Measurements from ENCODE around the gene ATAD3B. TPM values are rescaled to one million over a fixed set of nuclear protein-coding genes. Genes with fewer than 3 reads are reported as not detected.
A peak's percentile ranks its signal among the peaks of the same experiment; 100 is the strongest.

Gene ATAD3B
- total and polyA plus RNA-seq, 2 of the 13 experiments (the other 11 are each of a cell fraction or from before 2014, with no cell fraction given), result 9.6 to 31.1 TPM

DNA sequence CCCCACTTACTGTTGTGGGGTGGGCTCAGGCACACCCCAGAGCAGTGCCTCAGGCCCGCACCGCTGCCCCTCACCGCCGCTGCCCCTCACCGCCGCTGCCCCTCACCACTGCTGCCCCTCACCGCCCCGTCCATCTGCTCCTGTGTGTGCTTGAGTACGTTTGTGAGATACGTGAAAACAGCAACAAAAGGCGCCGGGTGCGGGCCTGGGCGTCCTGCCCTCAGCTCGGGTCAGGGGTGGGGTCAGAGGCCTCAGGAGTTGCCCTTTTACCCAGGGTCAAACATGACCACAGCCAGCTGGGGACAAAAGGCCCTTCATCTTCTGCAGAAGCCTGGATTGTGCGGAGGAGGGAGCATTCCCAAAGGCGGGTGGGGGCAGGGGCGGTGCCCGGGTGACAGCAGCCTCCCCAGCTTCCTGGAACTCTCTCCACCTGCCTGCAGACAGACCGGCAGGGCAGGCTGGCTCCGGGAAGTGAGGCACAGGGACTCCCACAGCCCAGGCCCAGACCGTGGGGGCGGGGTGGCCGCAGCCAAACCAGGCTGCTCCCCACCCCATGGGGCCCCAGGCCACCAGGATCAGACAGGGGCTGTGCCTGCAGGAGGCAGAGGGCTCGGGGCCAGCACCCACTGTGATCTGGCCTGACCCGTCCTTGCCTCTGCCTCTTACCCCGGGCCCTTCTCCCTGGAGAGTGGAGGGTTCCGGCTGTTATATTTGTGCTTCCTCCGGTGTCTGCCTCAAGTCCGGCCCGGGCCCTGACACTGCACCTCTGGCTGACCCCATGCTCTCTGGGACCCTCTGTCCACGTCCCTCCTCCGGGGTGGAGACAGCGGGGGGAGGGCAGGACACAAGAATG, 38.4 kb upstream of the ATAD3B start (continued):
- TF ChIP-seq, protein P1, sequence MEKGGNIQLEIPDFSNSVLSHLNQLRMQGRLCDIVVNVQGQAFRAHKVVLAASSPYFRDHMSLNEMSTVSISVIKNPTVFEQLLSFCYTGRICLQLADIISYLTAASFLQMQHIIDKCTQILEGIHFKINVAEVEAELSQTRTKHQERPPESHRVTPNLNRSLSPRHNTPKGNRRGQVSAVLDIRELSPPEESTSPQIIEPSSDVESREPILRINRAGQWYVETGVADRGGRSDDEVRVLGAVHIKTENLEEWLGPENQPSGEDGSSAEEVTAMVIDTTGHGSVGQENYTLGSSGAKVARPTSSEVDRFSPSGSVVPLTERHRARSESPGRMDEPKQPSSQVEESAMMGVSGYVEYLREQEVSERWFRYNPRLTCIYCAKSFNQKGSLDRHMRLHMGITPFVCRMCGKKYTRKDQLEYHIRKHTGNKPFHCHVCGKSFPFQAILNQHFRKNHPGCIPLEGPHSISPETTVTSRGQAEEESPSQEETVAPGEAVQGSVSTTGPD (CRISPR knock-in tag; IDR thresholded peaks at IDR 0.05), result peak; percentile 30; the same call in 1 of the 2 replicates
- TF ChIP-seq ZNF790 (CRISPR knock-in tag; IDR thresholded peaks at IDR 0.05; ENCODE audit: borderline replicate concordance) (0 out of 2 replicates have a peak, but pooled peaks have one; percentile 79), ZC3H4 (CRISPR knock-in tag; IDR thresholded peaks at IDR 0.05; ENCODE audit: borderline replicate concordance) (peak; percentile 73), DR1 (CRISPR knock-in tag; IDR thresholded peaks at IDR 0.05) (no peak; the same call in 1 of the 2 replicates), PAWR (CRISPR knock-in tag; IDR thresholded peaks at IDR 0.05; ENCODE audit: borderline replicate concordance) (0 out of 2 replicates have a peak, but pooled peaks have one; percentile 64), ZNF749 (CRISPR knock-in tag; IDR thresholded peaks at IDR 0.05; ENCODE audit: borderline replicate concordance) (peak; percentile 40; the same call in 1 of the 2 replicates), TAF1 (CRISPR knock-in tag; IDR thresholded peaks at IDR 0.05) (peak; percentile 90), ZNF7 (CRISPR knock-in tag; IDR thresholded peaks at IDR 0.05) (no peak), ZNF33A (CRISPR knock-in tag; IDR thresholded peaks at IDR 0.05; ENCODE audit: borderline replicate concordance) (no peak), ZNF282 (IDR thresholded peaks at IDR 0.05; ENCODE audit: partially characterized antibody) (no peak), ERF (CRISPR knock-in tag; IDR thresholded peaks at IDR 0.05) (peak; percentile 93), ATM (IDR thresholded peaks at IDR 0.05; ENCODE audit: borderline replicate concordance) (no peak), XRCC5 (optimal IDR thresholded peaks at IDR 0.05; ENCODE audit: low read length) (peak; percentile 87), KMT2A (CRISPR knock-in tag; IDR thresholded peaks at IDR 0.05) (peak; percentile 52; the same call in 1 of the 2 replicates), ZNF816 (CRISPR knock-in tag; IDR thresholded peaks at IDR 0.05; ENCODE audit: borderline replicate concordance) (no peak), NR2C2 (CRISPR knock-in tag; IDR thresholded peaks at IDR 0.05; ENCODE audit: borderline replicate concordance) (peak; percentile 96)
- TF ChIP-seq, protein P2, sequence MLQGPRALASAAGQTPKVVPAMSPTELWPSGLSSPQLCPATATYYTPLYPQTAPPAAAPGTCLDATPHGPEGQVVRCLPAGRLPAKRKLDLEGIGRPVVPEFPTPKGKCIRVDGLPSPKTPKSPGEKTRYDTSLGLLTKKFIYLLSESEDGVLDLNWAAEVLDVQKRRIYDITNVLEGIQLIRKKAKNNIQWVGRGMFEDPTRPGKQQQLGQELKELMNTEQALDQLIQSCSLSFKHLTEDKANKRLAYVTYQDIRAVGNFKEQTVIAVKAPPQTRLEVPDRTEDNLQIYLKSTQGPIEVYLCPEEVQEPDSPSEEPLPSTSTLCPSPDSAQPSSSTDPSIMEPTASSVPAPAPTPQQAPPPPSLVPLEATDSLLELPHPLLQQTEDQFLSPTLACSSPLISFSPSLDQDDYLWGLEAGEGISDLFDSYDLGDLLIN (CRISPR knock-in tag; IDR thresholded peaks at IDR 0.05; ENCODE audit: borderline replicate concordance), result no peak
- TF ChIP-seq, protein P3, sequence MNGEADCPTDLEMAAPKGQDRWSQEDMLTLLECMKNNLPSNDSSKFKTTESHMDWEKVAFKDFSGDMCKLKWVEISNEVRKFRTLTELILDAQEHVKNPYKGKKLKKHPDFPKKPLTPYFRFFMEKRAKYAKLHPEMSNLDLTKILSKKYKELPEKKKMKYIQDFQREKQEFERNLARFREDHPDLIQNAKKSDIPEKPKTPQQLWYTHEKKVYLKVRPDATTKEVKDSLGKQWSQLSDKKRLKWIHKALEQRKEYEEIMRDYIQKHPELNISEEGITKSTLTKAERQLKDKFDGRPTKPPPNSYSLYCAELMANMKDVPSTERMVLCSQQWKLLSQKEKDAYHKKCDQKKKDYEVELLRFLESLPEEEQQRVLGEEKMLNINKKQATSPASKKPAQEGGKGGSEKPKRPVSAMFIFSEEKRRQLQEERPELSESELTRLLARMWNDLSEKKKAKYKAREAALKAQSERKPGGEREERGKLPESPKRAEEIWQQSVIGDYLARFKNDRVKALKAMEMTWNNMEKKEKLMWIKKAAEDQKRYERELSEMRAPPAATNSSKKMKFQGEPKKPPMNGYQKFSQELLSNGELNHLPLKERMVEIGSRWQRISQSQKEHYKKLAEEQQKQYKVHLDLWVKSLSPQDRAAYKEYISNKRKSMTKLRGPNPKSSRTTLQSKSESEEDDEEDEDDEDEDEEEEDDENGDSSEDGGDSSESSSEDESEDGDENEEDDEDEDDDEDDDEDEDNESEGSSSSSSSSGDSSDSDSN (CRISPR knock-in tag; IDR thresholded peaks at IDR 0.05), result peak; percentile 97
- TF ChIP-seq, protein P4, sequence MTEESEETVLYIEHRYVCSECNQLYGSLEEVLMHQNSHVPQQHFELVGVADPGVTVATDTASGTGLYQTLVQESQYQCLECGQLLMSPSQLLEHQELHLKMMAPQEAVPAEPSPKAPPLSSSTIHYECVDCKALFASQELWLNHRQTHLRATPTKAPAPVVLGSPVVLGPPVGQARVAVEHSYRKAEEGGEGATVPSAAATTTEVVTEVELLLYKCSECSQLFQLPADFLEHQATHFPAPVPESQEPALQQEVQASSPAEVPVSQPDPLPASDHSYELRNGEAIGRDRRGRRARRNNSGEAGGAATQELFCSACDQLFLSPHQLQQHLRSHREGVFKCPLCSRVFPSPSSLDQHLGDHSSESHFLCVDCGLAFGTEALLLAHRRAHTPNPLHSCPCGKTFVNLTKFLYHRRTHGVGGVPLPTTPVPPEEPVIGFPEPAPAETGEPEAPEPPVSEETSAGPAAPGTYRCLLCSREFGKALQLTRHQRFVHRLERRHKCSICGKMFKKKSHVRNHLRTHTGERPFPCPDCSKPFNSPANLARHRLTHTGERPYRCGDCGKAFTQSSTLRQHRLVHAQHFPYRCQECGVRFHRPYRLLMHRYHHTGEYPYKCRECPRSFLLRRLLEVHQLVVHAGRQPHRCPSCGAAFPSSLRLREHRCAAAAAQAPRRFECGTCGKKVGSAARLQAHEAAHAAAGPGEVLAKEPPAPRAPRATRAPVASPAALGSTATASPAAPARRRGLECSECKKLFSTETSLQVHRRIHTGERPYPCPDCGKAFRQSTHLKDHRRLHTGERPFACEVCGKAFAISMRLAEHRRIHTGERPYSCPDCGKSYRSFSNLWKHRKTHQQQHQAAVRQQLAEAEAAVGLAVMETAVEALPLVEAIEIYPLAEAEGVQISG (CRISPR knock-in tag; IDR thresholded peaks at IDR 0.05), result peak; percentile 78
